SU-DHL-6 (cell line): ENCODE data around the gene DHPS.
"Not testable (repeated sequence)": the region's sequence is repeated elsewhere in the genome, so short reads cannot be mapped to it uniquely, and the experiment has no call there.

Experiments used
- CTCF ChIP-seq: fragments of 200-600 bp; sonication (generic); IDR thresholded peaks from one replicate; pipeline ENCODE4 v1.5.1; 2017; ENCODE audit warnings: antibody characterized with exemption, mild to moderate bottlenecking, low read length, moderate library complexity; ENCODE audit not compliant: insufficient read depth, poor library complexity, severe bottlenecking
- EZH2phosphoT487 ChIP-seq: fragments of 200-600 bp; sonication (generic), shearing (Covaris generic); conservative IDR thresholded peaks from 2 replicates; pipeline ENCODE4 v1.6.1; 2018; ENCODE audit warnings: mild to moderate bottlenecking, antibody characterized with exemption, low read length, moderate library complexity, mixed read lengths

- TF ChIP-seq CTCF, EZH2phosphoT487: not testable (repeated sequence)
These were observed 15.7 kb upstream of the DHPS start for GRCh38 chr19:12697425-12697824.
